B cell (primary cell): ENCODE results near the gene ARMC9. TPM values are rescaled to one million over a fixed set of nuclear protein-coding genes. Genes with fewer than 3 reads are reported as not detected.

Source experiments
- ATAC-seq: fragments of 200-7000 bp; cut with Tn5 transposase; one replicate; pipeline ENCODE4 v1.10.0; 2021; ENCODE audit warnings: low read depth, mild to moderate bottlenecking, moderate number of reproducible peaks, moderate library complexity
- CTCF ChIA-PET: fragments of 350-600 bp; sonication (Branson Sonifier 250); formaldehyde crosslinking; loops from one replicate; lab custom pipeline; 2021; ENCODE audit warnings: antibody characterized with exemption, inconsistent platforms; lab: Charles Lee
- POLR2A ChIA-PET: fragments of 350-600 bp; sonication (Branson Sonifier 250); formaldehyde crosslinking; loops from one replicate; lab custom pipeline; 2021; ENCODE audit warnings: antibody characterized with exemption; lab: Charles Lee
- DNase-seq: peaks from one replicate; pipeline ENCODE4 v3.0.0; 2013
- H2AFZ ChIP-seq: 2 replicates; pipeline ENCODE4 v1.6.1; 2012; ENCODE audit warnings: mild to moderate bottlenecking, low read depth, low read length; ENCODE audit not compliant: insufficient read depth, poor library complexity, severe bottlenecking
- H3K27ac ChIP-seq, 2 donors: 1 replicate in 1 of 2; 2 replicates in 1 of 2; pipeline ENCODE4 v1.5.1; 2012 to 2013; ENCODE audit warnings: low read length in 2 of 2, mild to moderate bottlenecking in 2 of 2, moderate library complexity in 1 of 2
- H3K27me3 ChIP-seq, 4 experiments: fragments of 200-600 bp in 1 of 4; sonication (generic) in 1 of 4; replicated peaks in 1 of 4; 1 replicate in 2 of 4; 2 replicates in 2 of 4; pipeline versions ENCODE4 v1.6.1 to v1.7.0; 2013 to 2016; ENCODE audit warnings: low read length in 3 of 4, mild to moderate bottlenecking in 2 of 4, mixed read lengths in 1 of 4, moderate library complexity in 1 of 4; ENCODE audit not compliant: insufficient read depth in 4 of 4, control insufficient read depth in 3 of 4; ENCODE audit errors: control extremely low read depth in 1 of 4
- H3K36me3 ChIP-seq, 2 experiments: replicated peaks in 1 of 2; 1 replicate in 1 of 2; 2 replicates in 1 of 2; pipeline versions ENCODE4 v1.6.1 to v1.7.1; 2013; ENCODE audit warnings: low read length in 1 of 2; ENCODE audit not compliant: insufficient read depth in 2 of 2, control insufficient read depth in 1 of 2; ENCODE audit errors: control extremely low read depth in 1 of 2, extremely low read depth in 1 of 2
- H3K4me1 ChIP-seq, 2 donors: fragments of 200-600 bp in 1 of 2; sonication (generic) in 1 of 2; 1 replicate in 1 of 2; 2 replicates in 1 of 2; pipeline versions ENCODE4 v1.5.1 to v1.6.1; 2013 to 2017; ENCODE audit warnings: low read length in 2 of 2; ENCODE audit not compliant: control insufficient read depth in 2 of 2, insufficient read depth in 2 of 2
- H3K4me2 ChIP-seq: replicated peaks from 2 replicates; pipeline ENCODE3; 2012; ENCODE audit warnings: mild to moderate bottlenecking, low read depth, low read length; ENCODE audit not compliant: poor library complexity, severe bottlenecking
- H3K4me3 ChIP-seq, 5 experiments: fragments of 200-600 bp in 1 of 5; sonication (generic) in 1 of 5; 1 replicate in 3 of 5; 2 replicates in 2 of 5; pipeline versions ENCODE4 v1.5.1 to v1.7.0; 2011 to 2016; ENCODE audit warnings: low read length in 4 of 5, mild to moderate bottlenecking in 4 of 5, low read depth in 2 of 5, control low read depth in 1 of 5, moderate library complexity in 1 of 5; ENCODE audit not compliant: insufficient read depth in 1 of 5; ENCODE audit errors: control extremely low read depth in 1 of 5, extremely low read depth in 1 of 5
- H3K79me2 ChIP-seq: fragments of 200-600 bp; sonication (generic); one replicate; pipeline ENCODE4 v1.6.0; 2016; ENCODE audit warnings: low read length; ENCODE audit not compliant: control insufficient read depth, insufficient read depth
- H3K9ac ChIP-seq: fragments of 200-600 bp; sonication (generic); 2 replicates; pipeline ENCODE4 v1.6.1; 2017; ENCODE audit warnings: mild to moderate bottlenecking, low read length, moderate library complexity
- H3K9me3 ChIP-seq, 3 donors: one replicate each; pipeline versions ENCODE4 v1.6.1 to v1.7.1; 2013; ENCODE audit warnings: low read length in 2 of 3; ENCODE audit not compliant: control insufficient read depth in 2 of 3, insufficient read depth in 1 of 3; ENCODE audit errors: control extremely low read depth in 1 of 3
- H4K20me1 ChIP-seq: 2 replicates; pipeline ENCODE4 v1.6.0; 2012; ENCODE audit warnings: mild to moderate bottlenecking, low read length; ENCODE audit not compliant: insufficient read depth, control insufficient read depth, poor library complexity, severe bottlenecking
- H3K27ac Mint-ChIP-seq: one replicate; pipeline ENCODE4 v1.8.0; 2021; ENCODE audit warnings: mixed read lengths
- H3K27me3 Mint-ChIP-seq: one replicate; pipeline ENCODE4 v1.8.0; 2021; ENCODE audit warnings: mixed read lengths
- H3K4me1 Mint-ChIP-seq: one replicate; pipeline ENCODE4 v1.8.0; 2021; ENCODE audit warnings: mixed read lengths
- H3K4me3 Mint-ChIP-seq: one replicate; pipeline ENCODE4 v1.8.0; 2021; ENCODE audit warnings: mixed read lengths
- H3K9me3 Mint-ChIP-seq: one replicate; pipeline ENCODE4 v1.8.0; 2022; ENCODE audit warnings: mixed read lengths; ENCODE audit not compliant: insufficient read depth
- CTCF ChIP-seq: fragments of 200-600 bp; IDR thresholded peaks from one replicate; pipeline ENCODE4 v1.8.0; 2022; ENCODE audit warnings: antibody characterized with exemption, mild to moderate bottlenecking
- EZH2 ChIP-seq: IDR thresholded peaks from 2 replicates; pipeline ENCODE4 v1.6.1; 2012; ENCODE audit warnings: borderline replicate concordance, low read depth, mild to moderate bottlenecking, moderate library complexity, low read length; ENCODE audit not compliant: insufficient read depth, poor library complexity, severe bottlenecking
- WGBS: methylation state at CpG from one replicate; pipeline ENCODE4 v1.1.5; 2013; ENCODE audit warnings: missing lambda C conversion rate; ENCODE audit not compliant: insufficient coverage; 5-methylcytosine and 5-hydroxymethylcytosine counted together
- intact Hi-C: fragments of 100-400 bp; cut with micrococcal nuclease; formaldehyde crosslinking; loops from one replicate; pipeline ENCODE4 v1.10.0; 2022
- polyA plus RNA-seq: library from polyadenylated mRNA; depleted of rRNA; stranded (reverse); fragments of >200 nt; gene quantifications from 2 replicates; pipeline ENCODE4 v1.2.3, GENCODE V29; 2012
- total RNA-seq, 2 donors: library from RNA; stranded (reverse); fragments of 120-200 nt in 1 of 2; gene quantifications; 1 replicate in 1 of 2; 2 replicates in 1 of 2; pipeline versions ENCODE4 v1.2.3 to v1.2.4, GENCODE V29; 2013 to 2022

ARMC9 gene
- total and polyA plus RNA-seq, 2 donors (not counting 1 experiment from before 2014, with no cell fraction given), result 0.40 to 5.4 TPM

- Histone ChIP-seq H3K27me3 (no peaks in the 10 kb centered on the region), H3K4me1 (no peaks in the 10 kb centered on the region), H3K4me3 (no peak overlapping the region), H3K27ac (no peak overlapping the region), H2AFZ (no peak overlapping the region), H3K9me3 (no peaks in the 10 kb centered on the region), H3K79me2 (no peaks in the 10 kb centered on the region), H4K20me1 (no peaks in the 10 kb centered on the region), H3K36me3 (no peaks in the 10 kb centered on the region), H3K9ac (no peak overlapping the region), H3K4me2 (no peak overlapping the region)
- H3K27me3 Mint-ChIP-seq, result no peaks in the 10 kb centered on the region
- CTCF ChIA-PET, result interaction anchor here (0.6 to 3.0 kb wide), 14 partner anchors 17 to 314 kb away, joined by 3 to 12 read pairs (median 6); no protein-coding TSS in a partner anchor
- 93% methylated on average over 7 of the region's 15 CpGs for WGBS
- H3K27ac Mint-ChIP-seq, result no peak overlapping the region
- H3K4me3 Mint-ChIP-seq, result no peak overlapping the region
- intact Hi-C loops, result loop anchor here (1.0 to 2.0 kb wide), 2 partner anchors 161 to 168 kb away; no protein-coding TSS in a partner anchor
- H3K9me3 Mint-ChIP-seq, result no peaks in the 10 kb centered on the region
- ATAC-seq (no peak), DNase-seq (no peak)
- POLR2A ChIA-PET, result no interaction called here
- TF ChIP-seq EZH2, result no peak
- no peak for TF ChIP-seq CTCF
- no peaks in the 10 kb centered on the region for H3K4me1 Mint-ChIP-seq
These were observed 46.2 kb downstream of the ARMC9 start for GRCh38 chr2:231244382-231245248.
